ENCODE measurements around the gene CAPN5. TPM values are rescaled to one million over a fixed set of nuclear protein-coding genes. Genes with fewer than 3 reads are reported as not detected.

The CAPN5 gene
- total and polyA plus RNA-seq, 2 of the 13 experiments (the other 11 are each of a cell fraction or from before 2014, with no cell fraction given): 0.27 to 1.2 TPM

DNA sequence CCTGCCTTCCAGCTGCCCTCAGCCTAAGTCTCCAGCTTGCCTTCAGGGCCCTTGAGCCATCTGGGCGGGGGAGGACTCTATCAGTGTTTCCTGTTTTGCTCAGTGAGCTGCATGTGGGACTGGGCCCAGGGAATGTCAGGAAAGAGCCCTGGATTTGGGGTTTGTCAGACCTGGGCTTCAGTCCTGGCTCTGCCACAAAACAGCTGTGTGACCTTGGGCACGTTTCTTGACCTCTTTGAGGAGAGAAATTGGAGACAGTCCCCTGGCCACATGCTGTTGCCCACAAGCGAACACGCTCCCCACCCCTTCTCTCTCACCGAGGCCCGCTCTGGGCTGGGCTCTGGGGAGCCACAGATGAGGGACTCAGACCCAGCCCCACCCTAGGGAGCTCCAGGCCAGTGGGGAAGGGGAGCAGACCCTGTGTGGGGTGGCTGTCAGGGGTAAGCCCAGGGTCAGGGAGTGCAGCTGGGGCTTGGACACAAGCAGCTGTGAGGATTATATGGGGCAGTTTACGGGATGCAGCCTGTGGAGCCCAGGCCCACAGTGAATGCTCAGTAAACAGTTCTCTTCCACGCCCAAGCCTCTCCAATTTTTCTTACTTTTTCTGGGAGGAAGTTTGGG lies 73.6 kb downstream of the CAPN5 start:
- 77% methylated on average over 5 of the region's 8 CpGs for WGBS (ENCODE audit: low lambda C conversion rate)
- H3K4me2 ChIP-seq (ENCODE audit: low read depth, low read length): no peak overlapping the region
- no peak overlapping the region for H3K27ac ChIP-seq (ENCODE audit: extremely low read length, insufficient read depth, low read length)
- H3K27me3 ChIP-seq (ENCODE audit: control insufficient read depth in 1 of 2, insufficient read depth in 2 of 2, low read length in 2 of 2): no peaks in the 10 kb centered on the region
- H3K4me1 ChIP-seq (ENCODE audit: insufficient read depth, low read length): peaks cover 70% of the 10 kb centered on the region
- POLR2A ChIA-PET: interaction anchor here (1.5 to 1.7 kb wide), 2 partner anchors 10 to 12 kb away, joined by 6 to 9 read pairs; partner anchors contain the start of gene MYO7A
- no peaks in the 10 kb centered on the region for H4K20me1 ChIP-seq (ENCODE audit: insufficient read depth, low read length)
- in situ Hi-C loops (cut with HindIII; ENCODE audit: extremely low pct_ligation_motif_present, low pct_unique_long_range_greater_than_20kb): no loop called here
- intact Hi-C loops (cut with micrococcal nuclease; ENCODE audit: unreplicated experiment): no loop called here
- H3K9me3 ChIP-seq (ENCODE audit: low read length): no peaks in the 10 kb centered on the region
- H3K4me3 ChIP-seq (replicated peaks in 1 of 3; ENCODE audit: insufficient read depth in 1 of 3, low read depth in 2 of 3, low read length in 3 of 3): no peak overlapping the region
- H3K36me3 ChIP-seq (replicated peaks in 1 of 2; ENCODE audit: control insufficient read depth in 1 of 2, insufficient read depth in 2 of 2, low read length in 2 of 2): no peaks in the 10 kb centered on the region
- CTCF ChIA-PET (ENCODE audit: low intra/inter-chr PET ratio, low total read pairs): no interaction called here
- no peak overlapping the region for H2AFZ ChIP-seq (ENCODE audit: low read length)
- H3K9ac ChIP-seq (ENCODE audit: insufficient read depth, low read depth, low read length): no peak overlapping the region
- no peaks in the 10 kb centered on the region for H3K79me2 ChIP-seq (ENCODE audit: insufficient read depth, low read length)
- DNase-seq (ENCODE audit: low spot score) (no peak), FAIRE-seq (no peak), ATAC-seq (no peak)
- BruUV-seq (replicated peaks): no TSS peak
- TF ChIP-seq ZNF281 (CRISPR knock-in tag; IDR thresholded peaks at IDR 0.05; ENCODE audit: borderline replicate concordance) (peak; percentile 11; the same call in 1 of the 2 replicates), PHF8 (CRISPR knock-in tag; IDR thresholded peaks at IDR 0.05) (no peak), ERF (CRISPR knock-in tag; IDR thresholded peaks at IDR 0.05) (0 out of 2 replicates have a peak, but pooled peaks have one; percentile 37), NR2F6 (IDR thresholded peaks at IDR 0.05) (no peak), NR2F6 (CRISPR knock-in tag; IDR thresholded peaks at IDR 0.05) (0 out of 2 replicates have a peak, but pooled peaks have one; percentile 11), ZSCAN30 (CRISPR knock-in tag; IDR thresholded peaks at IDR 0.05) (no peak), BRCA1 (CRISPR knock-in tag; IDR thresholded peaks at IDR 0.05) (no peak), ZNF687 (CRISPR knock-in tag; IDR thresholded peaks at IDR 0.05) (peak; percentile 55)
- TF ChIP-seq, protein P1, sequence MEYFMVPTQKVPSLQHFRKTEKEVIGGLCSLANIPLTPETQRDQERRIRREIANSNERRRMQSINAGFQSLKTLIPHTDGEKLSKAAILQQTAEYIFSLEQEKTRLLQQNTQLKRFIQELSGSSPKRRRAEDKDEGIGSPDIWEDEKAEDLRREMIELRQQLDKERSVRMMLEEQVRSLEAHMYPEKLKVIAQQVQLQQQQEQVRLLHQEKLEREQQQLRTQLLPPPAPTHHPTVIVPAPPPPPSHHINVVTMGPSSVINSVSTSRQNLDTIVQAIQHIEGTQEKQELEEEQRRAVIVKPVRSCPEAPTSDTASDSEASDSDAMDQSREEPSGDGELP (IDR thresholded peaks at IDR 0.05; ENCODE audit: borderline replicate concordance, low read depth): peak; percentile 19; the same call in 1 of the 2 replicates
- TF ChIP-seq, protein P2, sequence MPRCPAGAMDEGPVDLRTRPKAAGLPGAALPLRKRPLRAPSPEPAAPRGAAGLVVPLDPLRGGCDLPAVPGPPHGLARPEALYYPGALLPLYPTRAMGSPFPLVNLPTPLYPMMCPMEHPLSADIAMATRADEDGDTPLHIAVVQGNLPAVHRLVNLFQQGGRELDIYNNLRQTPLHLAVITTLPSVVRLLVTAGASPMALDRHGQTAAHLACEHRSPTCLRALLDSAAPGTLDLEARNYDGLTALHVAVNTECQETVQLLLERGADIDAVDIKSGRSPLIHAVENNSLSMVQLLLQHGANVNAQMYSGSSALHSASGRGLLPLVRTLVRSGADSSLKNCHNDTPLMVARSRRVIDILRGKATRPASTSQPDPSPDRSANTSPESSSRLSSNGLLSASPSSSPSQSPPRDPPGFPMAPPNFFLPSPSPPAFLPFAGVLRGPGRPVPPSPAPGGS (CRISPR knock-in tag; IDR thresholded peaks at IDR 0.05): no peak

All from HepG2 (cell line).